Upper lobe of left lung (tissue), 6 donors: ENCODE data around the gene STING1. TPM values are rescaled to one million over a fixed set of nuclear protein-coding genes. Genes with fewer than 3 reads are reported as not detected.

Experiments used
- ATAC-seq, 2 donors: fragments of 200-7000 bp; cut with Tn5 transposase; one replicate each; pipeline ENCODE4 v1.9.1; 2022; ENCODE audit warnings: mild to moderate bottlenecking in 2 of 2, moderate library complexity in 2 of 2; ENCODE audit not compliant: low FRiP score in 2 of 2
- DNase-seq, 2 donors: peaks; one replicate each; pipeline ENCODE4 v3.0.0-alpha.2; 2019 to 2020
- H3K27ac ChIP-seq, 4 donors: fragments of 200-600 bp; sonication (generic); one replicate each; pipeline ENCODE4 v1.5.1; 2016 to 2019
- H3K27me3 ChIP-seq, 4 donors: fragments of 200-600 bp; sonication (generic); one replicate each; pipeline ENCODE4 v1.5.1; 2017 to 2019
- H3K36me3 ChIP-seq, 4 donors: fragments of 200-600 bp; sonication (generic); one replicate each; pipeline ENCODE4 v1.5.1; 2016 to 2019
- H3K4me1 ChIP-seq, 4 donors: fragments of 200-600 bp; sonication (generic); one replicate each; pipeline ENCODE4 v1.5.1; 2018 to 2019
- H3K4me3 ChIP-seq, 4 donors: fragments of 200-600 bp; sonication (generic); one replicate each; pipeline ENCODE4 v1.5.1; 2017 to 2019; ENCODE audit warnings: mild to moderate bottlenecking in 2 of 4, moderate library complexity in 1 of 4
- H3K9me3 ChIP-seq, 4 donors: fragments of 200-600 bp; sonication (generic); one replicate each; pipeline ENCODE4 v1.5.1; 2018 to 2019
- CTCF ChIP-seq, 6 experiments: fragments of 450-650 bp in 4 of 6; fragments of 200-600 bp in 2 of 6; sonication (generic) in 2 of 6; IDR thresholded peaks; one replicate each; pipeline ENCODE4 v1.5.1; 2016 to 2019; ENCODE audit warnings: antibody characterized with exemption in 6 of 6
- EP300 ChIP-seq, 4 donors: sonication (generic); formaldehyde crosslinking; IDR thresholded peaks; one replicate each; pipeline ENCODE4 v1.5.1; 2017; ENCODE audit warnings: antibody characterized with exemption in 4 of 4, control low read depth in 2 of 4
- POLR2A ChIP-seq, 4 donors: fragments of 450-650 bp; IDR thresholded peaks; one replicate each; pipeline ENCODE4 v1.5.1; 2016 to 2017; ENCODE audit warnings: antibody characterized with exemption in 4 of 4, mild to moderate bottlenecking in 2 of 4
- POLR2AphosphoS5 ChIP-seq, 2 donors: sonication (generic); formaldehyde crosslinking; IDR thresholded peaks; one replicate each; pipeline ENCODE4 v1.5.1; 2017; ENCODE audit warnings: antibody characterized with exemption in 2 of 2
- WGBS, 2 donors: methylation state at CpG; one replicate each; pipeline ENCODE4 v1.1.5; 2017 to 2018; 5-methylcytosine and 5-hydroxymethylcytosine counted together
- small RNA-seq, 4 donors: library from RNA; depleted of rRNA; stranded (forward); fragments of <200 nt; gene quantifications; one replicate each; pipeline ENCODE3, GENCODE V24; 2016
- total RNA-seq, 6 donors: library from RNA; depleted of rRNA in 4 of 6; stranded (reverse); fragments of >200 nt in 4 of 6; gene quantifications; one replicate each; pipeline versions ENCODE4 v1.1.0 to v1.2.1, GENCODE V29; 2016 to 2021
- donor health status: DM: no; HTN: no; CAD: no; lungs with moderate emphysema.
- donor health status: DM: no; HTN: yes; CAD: no; lungs with severe emphysema.

The STING1 gene
- total RNA-seq, 6 donors from 2014 or later: 70.3 to 141 (median 107) TPM

GRCh38 chr5:139426203-139426885 lies 56.2 kb downstream of the STING1 start:
- H3K36me3 ChIP-seq: peaks cover 0 to 70% (median 32%) of the 10 kb centered on the region in 4 donors
- no peaks in the 10 kb centered on the region for H3K9me3 ChIP-seq
- DNase-seq (no peak), ATAC-seq (no peak)
- H3K4me1 ChIP-seq: no peaks in the 10 kb centered on the region
- 83 to 84% methylated on average over 6 to 8 of the region's 8 CpGs for WGBS, 2 donors
- TF ChIP-seq EP300 (IDR thresholded peaks at IDR 0.05): no peak
- no peak for TF ChIP-seq CTCF (IDR thresholded peaks at IDR 0.05)
- TF ChIP-seq POLR2AphosphoS5 (IDR thresholded peaks at IDR 0.05): no peak
- TF ChIP-seq POLR2A (IDR thresholded peaks at IDR 0.05): no peak
- no peak overlapping the region for H3K27ac ChIP-seq
- H3K27me3 ChIP-seq: no peaks in the 10 kb centered on the region
- H3K4me3 ChIP-seq: no peak overlapping the region

Small RNA genes lying within 50 kb of the gene (small RNA-seq; reads per million reads assigned to genes)
- gene RNU5B-4P: 0 reads per million in 4 donors

Other genes with a start within 250 kb of the STING1 start
- gene MATR3, start 189.0 kb downstream of the STING1 start, total RNA-seq: 100 to 1,000 TPM; 125 to 264 (median 158) TPM
- 100 to 1,000 TPM in 1 of 6 donors, 10 to 100 TPM in 5; 36.7 to 103 (median 67.8) TPM for gene PAIP2, start 140.9 kb downstream of the STING1 start, total RNA-seq
- gene SLC23A1, start 99.5 kb downstream of the STING1 start, total RNA-seq: 10 to 100 TPM in 1 of 6 donors, 1 to 10 TPM in 4, not detected in 1; 1.1 to 20.1 (median 1.8) TPM
- 10 to 100 TPM in 4 of 6 donors, 1 to 10 TPM in 2; 1.5 to 30.7 (median 15.5) TPM for gene MZB1, start 92.8 kb downstream of the STING1 start, total RNA-seq
- gene PROB1, start 87.7 kb downstream of the STING1 start, total RNA-seq: 1 to 10 TPM in 2 of 6 donors, under 1 TPM in 4; 0.33 to 2.1 (median 0.95) TPM
- 1 to 10 TPM in 5 of 6 donors, not detected in 1; 2.9 to 6.3 (median 4.8) TPM for gene SPATA24, start 78.7 kb downstream of the STING1 start, total RNA-seq
- gene DNAJC18, start 43.2 kb downstream of the STING1 start, total RNA-seq: 10 to 100 TPM in 1 of 6 donors, 1 to 10 TPM in 5; 1.0 to 11.6 (median 6.3) TPM
- 10 to 100 TPM in 5 of 6 donors, 1 to 10 TPM in 1; 8.4 to 62.5 (median 24.1) TPM for gene ECSCR, start 20.0 kb downstream of the STING1 start, total RNA-seq
- not detected for gene SMIM33, start 11.8 kb downstream of the STING1 start, total RNA-seq
- 100 to 1,000 TPM in 1 of 6 donors, 10 to 100 TPM in 5; 61.8 to 106 (median 86.7) TPM for gene UBE2D2, start 78.6 kb upstream of the STING1 start, total RNA-seq
- gene CXXC5, start 165.6 kb upstream of the STING1 start, total RNA-seq: 10 to 100 TPM; 25.7 to 39.5 (median 33.0) TPM